Myocyte (in vitro differentiated cells): ENCODE results near the gene AOX1. TPM values are rescaled to one million over a fixed set of nuclear protein-coding genes. Genes with fewer than 3 reads are reported as not detected.
"Not testable (repeated sequence)": the region's sequence is repeated elsewhere in the genome, so short reads cannot be mapped to it uniquely, and the experiment has no call there.

Experiments
- DNase-seq: peaks from one replicate; pipeline ENCODE4 v3.0.0-alpha.2; 2012; ENCODE audit warnings: low read depth
- total RNA-seq: library from RNA; depleted of rRNA; stranded (reverse); fragments of >200 nt; gene quantifications from 2 replicates; pipeline ENCODE4 v1.2.3, GENCODE V29; 2014

Gene AOX1
- total RNA-seq, 1 donor from 2014 or later = 5.9 TPM

DNA sequence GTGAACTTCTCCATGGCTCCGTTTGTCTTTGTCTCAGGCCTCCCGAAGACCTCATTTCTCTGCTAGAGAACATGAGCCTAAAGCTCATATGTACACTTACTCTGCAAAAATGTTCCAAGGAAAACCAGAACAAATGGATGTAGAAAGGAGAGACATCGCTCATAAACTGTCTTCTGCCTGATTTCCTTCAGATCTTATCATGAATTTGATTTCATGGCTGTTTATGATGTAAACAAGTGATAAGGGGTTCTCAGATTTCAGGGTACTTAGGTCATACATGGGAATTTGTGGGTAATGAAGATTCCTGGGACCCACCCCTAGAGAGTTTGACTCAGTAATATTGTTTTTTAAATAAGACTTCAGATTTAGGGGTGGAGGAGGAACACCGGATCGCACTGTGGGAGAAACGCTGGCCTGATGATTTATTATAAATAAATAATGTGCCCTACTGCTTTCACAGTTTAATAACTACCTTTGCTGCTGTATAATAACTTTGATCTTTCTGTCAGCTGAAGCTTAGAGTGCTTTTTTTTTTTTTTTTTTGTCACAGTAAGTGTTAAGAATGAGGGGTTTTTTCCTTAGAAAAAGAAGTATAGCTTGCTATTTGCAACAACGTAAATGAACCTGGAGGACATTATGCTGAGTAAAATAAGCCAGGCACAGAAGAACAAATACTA, 14.9 kb downstream of the AOX1 start:
- DNase-seq = no peak

DNA sequence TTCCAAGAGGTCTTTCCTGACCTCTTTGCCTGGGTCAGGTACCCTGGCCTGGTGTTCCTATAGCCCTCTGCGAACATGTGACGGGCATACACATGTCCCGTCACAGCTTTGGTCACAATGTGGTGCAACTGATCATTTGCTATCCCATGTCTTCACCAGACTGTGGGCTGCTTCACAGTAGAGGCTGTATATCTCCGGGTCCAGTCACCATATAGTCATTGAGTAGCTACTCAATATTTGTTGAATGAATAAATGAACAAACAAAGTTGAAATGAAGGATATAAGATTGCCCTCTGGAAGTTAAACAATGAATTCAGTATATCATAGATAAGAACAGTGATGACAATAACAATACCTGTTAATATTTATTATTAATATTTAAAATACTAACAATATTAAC, 16.8 kb downstream of the AOX1 start:
- no peak for DNase-seq

DNA sequence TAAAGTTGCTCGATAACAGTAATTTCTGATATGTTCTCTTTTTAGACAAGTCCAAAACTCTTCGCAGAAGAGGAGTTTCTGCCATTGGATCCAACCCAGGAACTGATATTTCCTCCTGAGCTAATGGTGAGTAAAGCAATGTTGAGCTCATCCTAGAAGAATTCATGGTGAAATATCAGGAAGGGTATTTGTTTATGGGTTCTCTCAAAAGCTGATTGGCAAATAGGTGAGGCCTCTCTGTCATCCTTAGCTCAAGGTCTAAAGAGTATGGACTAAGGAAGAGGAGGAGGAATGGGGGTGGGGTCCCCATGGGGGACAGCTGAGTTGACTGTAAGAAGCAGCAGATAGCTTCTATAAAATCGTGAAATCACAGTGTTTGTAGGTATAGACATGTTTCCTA, 18.2 kb downstream of the AOX1 start:
- DNase-seq = no peak

DNA sequence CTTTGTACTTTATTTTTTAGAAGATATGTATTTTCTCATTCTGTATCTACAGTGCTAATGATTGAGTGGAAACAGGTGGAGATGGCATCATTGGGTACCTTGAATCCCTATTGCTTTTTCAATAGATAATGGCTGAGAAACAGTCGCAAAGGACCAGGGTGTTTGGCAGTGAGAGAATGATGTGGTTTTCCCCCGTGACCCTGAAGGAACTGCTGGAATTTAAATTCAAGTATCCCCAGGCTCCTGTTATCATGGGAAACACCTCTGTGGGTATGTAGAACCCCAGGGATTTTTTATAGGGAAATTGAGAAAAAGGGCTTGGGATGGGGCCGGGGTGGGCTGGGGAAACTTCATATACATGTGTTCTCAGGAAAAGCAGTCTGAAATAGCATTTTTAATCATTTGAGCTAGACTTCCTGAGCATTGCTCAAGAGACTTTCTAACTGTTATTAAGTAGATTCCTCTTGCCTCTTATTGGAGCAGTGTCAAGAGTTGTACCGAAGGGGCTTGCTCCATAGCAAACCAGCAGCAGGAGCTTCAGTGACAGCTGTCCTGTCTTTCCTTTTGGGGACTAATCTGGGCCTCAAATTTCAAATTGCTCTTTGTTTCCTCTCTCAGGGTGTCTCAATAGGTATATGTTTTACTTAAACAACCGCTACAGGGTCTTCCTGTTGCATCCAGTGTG, 18.9 kb downstream of the AOX1 start:
- peak; percentile 46 for DNase-seq

DNA sequence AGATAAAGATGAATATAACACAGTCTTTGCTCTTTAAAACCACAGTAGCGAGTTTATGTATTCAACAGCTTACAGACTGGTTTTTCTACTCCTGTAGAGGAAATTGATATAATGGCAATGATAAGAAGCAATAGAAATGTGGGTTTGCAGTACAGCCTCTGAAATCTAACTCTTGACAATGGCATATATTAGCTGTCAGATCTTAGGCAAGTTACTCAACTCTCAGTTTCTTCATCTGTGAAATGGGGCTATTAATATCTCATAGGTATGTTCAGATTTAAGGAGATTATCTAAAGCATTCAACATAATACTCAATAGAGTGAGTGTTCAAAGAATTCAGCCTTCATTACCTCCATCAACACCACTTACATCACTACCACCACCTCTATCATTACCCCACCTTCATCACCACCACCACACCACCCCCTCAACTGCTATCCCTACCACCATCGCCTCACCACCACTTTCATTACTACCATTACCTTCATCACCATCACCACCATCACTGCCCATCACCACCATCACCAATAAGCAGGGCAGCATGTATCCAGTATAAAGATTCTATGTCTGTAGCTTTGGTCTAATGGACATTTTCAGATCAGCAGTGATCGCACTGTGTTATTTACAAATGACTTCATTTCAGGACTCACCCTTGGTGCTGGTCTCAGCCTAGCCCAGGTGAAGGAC, 22.7 kb downstream of the AOX1 start:
- DNase-seq = no peak

DNA sequence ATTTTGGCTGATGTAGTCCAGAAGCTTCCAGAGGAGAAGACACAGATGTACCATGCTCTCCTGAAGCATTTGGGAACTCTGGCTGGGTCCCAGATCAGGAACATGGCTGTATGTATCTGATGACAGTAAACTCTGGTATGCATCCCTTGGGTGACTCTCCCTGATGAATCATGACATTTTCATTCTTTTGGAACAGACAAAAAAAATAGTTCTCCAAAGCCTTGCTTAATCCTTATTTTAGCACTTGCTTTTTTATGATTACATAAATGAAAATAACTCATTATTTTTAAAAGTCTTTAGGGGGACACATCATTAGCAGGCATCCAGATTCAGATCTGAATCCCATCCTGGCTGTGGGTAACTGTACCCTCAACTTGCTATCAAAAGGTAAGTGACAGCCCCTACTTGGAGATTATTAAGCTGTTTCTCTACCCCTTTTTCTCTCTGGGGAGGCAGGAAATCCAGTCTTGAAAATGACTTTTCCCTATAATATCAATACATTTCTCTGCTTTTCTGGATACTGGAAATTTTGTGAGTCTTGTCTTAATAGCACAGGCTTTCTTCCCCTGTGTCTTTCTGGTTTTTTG, 23.3 kb downstream of the AOX1 start:
- DNase-seq = peak; percentile 76

DNA sequence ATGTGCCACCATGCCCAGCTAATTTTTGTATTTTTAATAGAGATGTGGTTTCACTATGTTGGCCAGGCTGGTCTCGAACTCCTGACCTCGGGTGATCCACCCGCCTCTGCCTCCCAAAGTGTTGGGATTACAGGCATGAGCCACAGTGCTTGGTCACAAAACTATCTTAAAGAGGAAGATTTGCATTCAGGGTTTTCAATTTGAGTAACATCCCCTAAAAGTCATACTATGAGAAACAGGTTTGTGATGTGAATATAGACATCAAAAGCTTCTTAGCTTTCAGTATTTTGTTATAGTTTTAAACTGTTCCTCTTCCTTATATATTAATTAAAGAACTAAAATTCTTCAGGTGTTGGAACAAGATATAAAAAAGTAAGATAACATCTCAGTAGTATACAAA, 24.4 kb downstream of the AOX1 start:
- not testable (repeated sequence) for DNase-seq

DNA sequence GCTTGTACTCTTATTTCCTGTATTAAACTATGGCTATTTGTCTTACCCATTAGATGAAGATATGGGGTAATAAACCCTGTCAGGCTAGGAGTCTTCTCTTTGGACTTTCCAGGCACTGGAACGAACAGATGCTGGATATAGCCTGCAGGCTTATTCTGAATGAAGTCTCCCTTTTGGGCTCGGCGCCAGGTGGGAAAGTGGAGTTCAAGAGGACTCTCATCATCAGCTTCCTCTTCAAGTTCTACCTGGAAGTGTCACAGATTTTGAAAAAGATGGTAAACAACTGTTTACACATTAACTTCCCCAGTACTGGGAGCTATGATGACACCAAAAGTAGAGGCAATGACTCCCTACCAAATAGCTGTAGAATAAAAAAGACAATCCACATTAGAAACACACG, 27.9 kb downstream of the AOX1 start:
- no peak for DNase-seq

DNA sequence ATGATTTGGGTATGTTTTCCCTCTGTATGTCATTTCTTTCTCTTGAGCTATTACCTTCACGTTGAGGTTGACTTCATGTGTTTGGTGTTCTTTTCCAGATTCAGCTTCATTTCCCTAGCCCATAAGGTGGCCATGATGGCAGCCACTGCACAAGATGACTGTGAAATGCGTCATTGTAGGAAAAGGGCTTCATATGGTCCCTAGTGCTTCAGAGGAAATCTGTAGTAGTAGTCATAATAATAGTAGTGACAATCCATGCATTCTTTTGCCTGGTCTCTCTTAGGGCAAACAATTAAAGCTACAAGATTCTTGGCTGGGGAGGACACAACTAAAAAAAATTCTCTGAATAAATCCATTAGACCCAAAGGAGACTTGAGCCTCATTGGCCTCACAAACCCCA, 28.4 kb downstream of the AOX1 start:
- DNase-seq = no peak

DNA sequence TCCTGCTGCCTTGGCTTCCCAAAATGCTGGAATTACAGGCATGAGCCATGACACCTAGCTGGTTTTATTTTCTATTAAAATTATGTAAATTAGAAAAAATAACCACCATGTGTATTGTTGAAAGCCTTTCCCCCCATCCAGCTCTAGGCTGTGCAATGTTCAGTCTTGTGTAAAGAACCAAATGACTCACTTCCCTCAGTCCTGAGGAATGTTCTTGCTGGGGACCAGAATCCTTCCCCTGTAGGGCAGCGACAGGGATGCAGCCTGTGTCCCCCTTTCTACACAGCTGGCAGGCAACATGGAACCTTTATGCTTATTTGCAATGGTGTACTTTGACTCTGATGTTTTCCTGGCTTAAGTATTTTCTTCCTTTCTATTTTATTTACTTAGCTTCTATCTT, 29.4 kb downstream of the AOX1 start:
- peak; percentile 22 for DNase-seq

DNA sequence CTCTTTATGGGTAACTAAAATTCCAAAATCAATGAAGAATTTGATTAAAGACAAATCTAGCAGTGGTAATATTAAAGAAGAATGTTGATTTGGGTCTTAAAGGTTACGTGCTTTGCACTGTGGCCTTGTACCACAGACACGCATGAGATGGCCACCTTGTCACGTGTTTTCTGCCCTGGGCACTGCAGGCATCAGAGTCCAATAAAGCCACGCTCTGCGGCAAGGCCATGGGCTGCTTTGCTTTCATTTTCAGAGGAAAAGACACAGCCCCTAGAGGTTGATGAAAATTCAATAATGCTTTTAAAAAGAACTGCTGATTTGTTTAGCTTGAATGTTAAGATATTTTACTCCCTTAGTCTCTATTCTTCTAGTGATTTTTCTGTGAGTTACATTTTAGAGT, 30.4 kb downstream of the AOX1 start:
- DNase-seq = no peak

DNA sequence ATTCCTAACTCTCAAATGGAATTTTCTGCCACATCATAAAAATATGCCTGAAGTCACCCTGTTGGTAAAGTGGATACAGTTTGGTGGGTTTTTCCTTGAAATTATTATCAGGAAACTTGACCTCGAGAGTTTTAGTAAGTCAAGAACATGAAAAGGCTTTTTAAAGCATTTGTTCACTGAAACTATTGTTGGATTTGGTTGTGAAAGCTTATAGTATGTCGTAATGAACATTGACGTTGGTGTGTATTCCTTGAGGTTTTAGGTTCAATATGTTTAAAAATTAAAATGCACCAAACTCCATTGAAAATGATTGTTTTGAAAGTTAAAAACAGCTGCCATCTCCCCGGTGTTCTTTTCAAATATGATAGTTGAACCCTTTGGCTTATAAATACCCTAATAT, 30.8 kb downstream of the AOX1 start:
- DNase-seq = no peak

DNA sequence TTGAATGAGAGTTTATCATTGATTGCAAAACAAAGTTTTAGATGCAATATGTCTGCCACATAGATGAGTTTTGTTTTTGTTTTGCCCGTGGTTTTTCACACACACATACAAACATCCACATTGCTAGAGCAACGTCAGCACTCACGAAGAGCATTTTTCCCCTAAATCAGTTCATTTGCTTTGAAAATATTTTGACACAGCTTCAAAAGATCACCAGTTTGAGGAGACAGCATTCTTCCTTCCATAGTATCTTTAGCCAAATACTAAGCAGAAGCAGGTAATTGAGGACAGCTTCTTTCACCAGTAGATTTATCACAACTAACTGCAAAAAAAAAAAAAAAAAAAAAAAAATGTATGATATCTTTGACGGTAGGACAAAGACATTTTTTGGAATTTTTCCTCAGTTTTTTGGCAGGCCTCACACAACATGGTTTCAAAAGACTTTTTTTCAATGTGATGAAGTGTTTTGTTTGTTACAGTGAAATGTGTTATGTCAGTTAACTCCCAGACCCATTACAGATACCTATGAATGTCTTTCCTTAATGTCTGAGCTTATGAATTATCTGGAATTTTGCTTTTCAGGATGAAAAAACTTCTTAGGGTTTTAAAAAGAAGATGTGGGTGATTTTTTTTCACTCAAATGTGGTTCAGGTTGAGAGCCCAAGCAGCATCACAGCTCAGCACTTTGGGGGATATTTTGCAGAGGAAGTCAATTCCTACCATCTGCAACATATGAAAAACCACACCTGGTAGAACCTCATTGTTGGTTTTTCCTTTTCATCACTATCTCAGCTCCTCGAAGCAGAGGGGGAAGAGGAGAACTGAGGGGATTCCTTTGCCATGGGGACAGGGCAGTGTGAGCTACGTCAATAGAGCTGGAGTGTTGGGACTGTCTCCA, 31.6 kb downstream of the AOX1 start:
- no peak for DNase-seq

DNA sequence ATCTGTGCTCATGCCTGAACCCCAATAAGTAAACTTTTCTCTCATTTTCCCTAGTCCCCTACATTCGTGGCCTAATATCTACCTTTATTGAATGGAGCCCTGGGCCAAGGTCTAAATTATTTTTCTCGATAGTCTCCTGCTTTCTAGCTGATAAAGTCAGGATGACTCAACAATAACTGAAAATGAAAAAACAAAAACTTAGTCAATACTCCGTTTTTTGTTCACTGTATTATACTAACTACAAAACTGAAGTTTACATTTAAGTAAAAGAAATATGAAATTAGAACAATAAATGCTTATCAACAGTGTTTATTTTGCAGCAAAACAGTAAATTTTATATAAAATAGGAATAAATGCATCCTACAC, 32.2 kb downstream of the AOX1 start:
- DNase-seq = no peak

DNA sequence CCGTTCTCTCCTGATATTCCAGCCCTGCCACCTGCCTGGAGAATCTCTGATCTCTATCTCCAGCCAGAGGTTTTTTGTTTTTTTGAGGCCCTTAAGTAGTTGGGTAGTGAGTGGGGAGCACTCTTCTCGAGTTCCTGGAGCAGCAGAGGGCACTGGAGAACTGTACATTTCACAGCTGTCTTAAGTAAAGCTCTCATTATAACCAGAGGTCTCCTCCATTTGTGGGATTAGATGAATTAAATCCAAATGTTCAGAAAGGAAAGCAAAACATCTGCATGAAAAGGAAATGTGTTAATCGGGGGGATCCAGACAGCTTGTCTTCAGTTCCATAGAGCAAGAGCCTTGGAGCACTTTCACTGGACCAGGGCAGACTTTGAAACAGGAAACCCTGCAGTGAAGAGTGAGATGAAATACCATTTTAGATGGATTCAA, 32.8 kb downstream of the AOX1 start:
- DNase-seq = peak; percentile 36

DNA sequence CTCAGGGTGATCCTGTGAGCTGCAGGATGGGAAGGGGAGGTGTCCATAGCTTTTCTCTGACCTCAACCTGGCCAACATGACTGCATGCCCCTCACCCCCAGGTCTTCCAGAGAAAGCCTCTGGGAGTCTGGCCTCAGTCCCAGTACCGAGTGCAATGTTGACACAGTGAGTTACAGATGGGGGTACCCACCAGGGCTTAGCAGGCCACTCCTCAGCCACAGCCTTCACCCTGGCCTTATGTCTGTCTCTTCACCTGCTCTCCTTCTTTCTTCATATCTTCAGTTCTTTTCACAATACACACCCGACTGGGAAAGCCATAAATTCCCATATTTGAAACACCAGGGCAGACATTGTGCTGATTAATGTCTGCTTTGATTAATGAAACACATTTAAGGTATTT, 33.5 kb downstream of the AOX1 start:
- no peak for DNase-seq

DNA sequence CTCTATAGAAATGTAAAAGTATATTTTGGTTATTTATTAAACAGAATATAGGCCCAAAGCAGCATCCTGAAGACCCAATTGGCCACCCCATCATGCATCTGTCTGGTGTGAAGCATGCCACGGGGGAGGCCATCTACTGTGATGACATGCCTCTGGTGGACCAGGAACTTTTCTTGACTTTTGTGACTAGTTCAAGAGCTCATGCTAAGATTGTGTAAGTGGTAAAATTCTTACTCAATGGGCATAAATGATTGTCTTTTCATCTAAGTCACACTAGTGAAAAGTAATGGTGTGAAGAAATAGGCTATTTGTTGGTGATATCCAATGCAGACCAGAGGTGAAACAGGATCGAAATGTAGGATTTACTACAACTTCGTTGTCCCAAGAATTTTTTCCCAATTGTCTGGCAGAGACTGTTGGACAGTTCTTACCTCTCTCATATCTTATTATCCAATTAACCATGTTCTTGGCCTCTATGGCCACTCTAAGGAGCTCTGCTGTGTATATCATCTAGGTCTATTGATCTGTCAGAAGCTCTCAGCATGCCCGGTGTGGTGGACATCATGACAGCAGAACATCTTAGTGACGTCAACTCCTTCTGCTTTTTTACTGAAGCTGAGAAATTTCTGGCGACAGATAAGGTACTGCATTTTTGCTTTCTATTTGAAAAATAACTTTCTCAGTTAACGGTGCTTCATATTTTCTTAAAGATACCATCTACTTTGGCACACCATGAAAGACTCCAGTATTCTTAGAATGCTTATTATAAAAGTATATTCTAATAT, 35.0 kb downstream of the AOX1 start:
- no peak for DNase-seq

DNA sequence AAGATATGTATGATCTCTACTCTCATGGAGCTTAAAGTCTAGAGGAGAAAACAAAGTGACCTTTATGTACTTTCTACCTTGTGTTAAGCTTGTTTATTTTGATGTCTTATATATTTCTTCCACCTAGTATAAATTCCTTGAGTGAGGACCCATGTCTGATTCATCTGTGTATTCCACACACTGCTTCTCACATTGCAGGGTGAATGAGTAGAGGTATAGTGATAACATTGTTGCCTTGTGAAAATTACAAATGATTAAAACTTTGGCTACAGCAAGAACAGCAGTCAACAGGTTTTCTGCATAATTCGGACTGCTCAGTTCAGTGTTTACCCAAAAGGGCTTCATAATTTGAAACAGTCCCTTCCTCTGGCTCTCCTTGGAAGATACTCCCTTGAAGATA, 36.3 kb downstream of the AOX1 start:
- no peak for DNase-seq

DNA sequence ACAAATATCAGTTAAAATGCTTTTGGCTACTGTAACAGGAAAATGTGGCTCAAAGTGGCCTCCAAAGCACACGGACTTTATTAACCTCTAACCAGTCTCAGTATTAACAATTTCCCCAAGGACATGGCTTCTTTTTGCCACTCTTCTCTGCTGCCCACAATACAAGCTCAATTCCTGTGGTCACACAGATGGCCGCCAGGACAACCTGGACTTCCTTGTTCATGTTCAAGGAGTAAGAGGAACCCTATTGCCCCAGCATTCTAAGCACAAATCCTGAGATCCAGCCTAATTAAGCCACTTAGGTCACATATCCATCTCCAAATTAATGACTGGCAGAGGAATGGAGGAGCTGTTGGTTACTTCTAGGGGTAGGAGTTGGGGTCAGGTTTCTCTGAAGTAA, 38.2 kb downstream of the AOX1 start:
- DNase-seq = peak; percentile 14

DNA sequence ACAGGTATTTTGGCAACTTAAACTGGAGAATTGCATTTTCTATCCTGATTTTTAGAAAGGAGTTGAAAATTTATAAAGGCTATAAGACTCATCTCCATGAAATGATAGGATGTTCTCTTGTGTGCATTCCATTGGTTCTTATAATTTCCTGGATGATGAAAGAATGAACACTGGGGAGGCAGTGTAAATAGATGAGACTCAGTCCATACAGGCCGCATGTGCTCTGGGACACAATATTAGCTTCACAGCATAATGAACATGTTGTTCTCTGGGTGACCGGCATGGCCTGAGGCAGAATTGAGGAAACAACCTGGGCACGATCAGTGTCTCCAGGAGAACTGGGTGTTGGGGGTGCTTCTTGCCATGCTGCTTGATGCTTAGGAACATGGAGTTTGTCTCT, 38.8 kb downstream of the AOX1 start:
- no peak for DNase-seq
